Loucy (cell line): ENCODE data around the gene MAN1C1.

Experiments
- CTCF ChIP-seq: fragments of 200-600 bp; sonication (generic); conservative IDR thresholded peaks from 2 replicates; pipeline ENCODE4 v1.5.1; 2014; ENCODE audit warnings: mild to moderate bottlenecking, antibody characterized with exemption, low read length
- EZH2phosphoT487 ChIP-seq: fragments of 200-600 bp; IDR thresholded peaks from 2 replicates; pipeline ENCODE4 v1.6.1; 2018; ENCODE audit warnings: antibody characterized with exemption, mild to moderate bottlenecking, moderate library complexity, borderline replicate concordance

- TF ChIP-seq CTCF (no peak), EZH2phosphoT487 (no peak)
Measured at GRCh38 chr1:25675729-25676476, 59.3 kb downstream of the MAN1C1 start.
